ENCODE results near the gene PIBF1.

The PIBF1 gene

DNA sequence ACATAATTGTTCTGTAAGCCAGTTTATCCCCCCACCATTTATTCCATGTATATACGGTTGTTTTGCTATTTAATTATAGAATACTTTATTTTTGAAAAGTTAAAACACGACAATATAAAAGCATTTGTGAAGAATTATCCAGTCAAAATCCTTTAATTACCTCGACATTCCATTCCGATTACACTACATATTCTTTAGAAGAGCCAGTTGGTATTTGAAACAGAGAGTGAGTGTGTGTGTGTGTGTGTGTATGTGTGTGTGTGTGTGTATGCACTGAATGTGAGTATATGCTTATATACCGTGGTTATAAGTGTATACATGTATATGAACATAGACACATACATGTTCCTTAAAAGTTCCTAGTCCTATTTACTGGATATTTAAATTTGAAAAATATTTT lies 189.0 kb downstream of the PIBF1 start:
- no peak for DNase-seq (ENCODE audit: low read depth in 1 of 2, low spot score in 1 of 2)
- Histone ChIP-seq H3K27ac (replicated peaks) (no peak overlapping the region), H3K4me3 (replicated peaks; ENCODE audit: insufficient read depth, low read length) (no peak overlapping the region), H3K27me3 (ENCODE audit: insufficient read depth, poor library complexity, severe bottlenecking) (no peaks in the 10 kb centered on the region)
- TF ChIP-seq POLR2AphosphoS5 (IDR thresholded peaks at IDR 0.05; ENCODE audit: low read depth), result no peak
- TF ChIP-seq, protein P1, sequence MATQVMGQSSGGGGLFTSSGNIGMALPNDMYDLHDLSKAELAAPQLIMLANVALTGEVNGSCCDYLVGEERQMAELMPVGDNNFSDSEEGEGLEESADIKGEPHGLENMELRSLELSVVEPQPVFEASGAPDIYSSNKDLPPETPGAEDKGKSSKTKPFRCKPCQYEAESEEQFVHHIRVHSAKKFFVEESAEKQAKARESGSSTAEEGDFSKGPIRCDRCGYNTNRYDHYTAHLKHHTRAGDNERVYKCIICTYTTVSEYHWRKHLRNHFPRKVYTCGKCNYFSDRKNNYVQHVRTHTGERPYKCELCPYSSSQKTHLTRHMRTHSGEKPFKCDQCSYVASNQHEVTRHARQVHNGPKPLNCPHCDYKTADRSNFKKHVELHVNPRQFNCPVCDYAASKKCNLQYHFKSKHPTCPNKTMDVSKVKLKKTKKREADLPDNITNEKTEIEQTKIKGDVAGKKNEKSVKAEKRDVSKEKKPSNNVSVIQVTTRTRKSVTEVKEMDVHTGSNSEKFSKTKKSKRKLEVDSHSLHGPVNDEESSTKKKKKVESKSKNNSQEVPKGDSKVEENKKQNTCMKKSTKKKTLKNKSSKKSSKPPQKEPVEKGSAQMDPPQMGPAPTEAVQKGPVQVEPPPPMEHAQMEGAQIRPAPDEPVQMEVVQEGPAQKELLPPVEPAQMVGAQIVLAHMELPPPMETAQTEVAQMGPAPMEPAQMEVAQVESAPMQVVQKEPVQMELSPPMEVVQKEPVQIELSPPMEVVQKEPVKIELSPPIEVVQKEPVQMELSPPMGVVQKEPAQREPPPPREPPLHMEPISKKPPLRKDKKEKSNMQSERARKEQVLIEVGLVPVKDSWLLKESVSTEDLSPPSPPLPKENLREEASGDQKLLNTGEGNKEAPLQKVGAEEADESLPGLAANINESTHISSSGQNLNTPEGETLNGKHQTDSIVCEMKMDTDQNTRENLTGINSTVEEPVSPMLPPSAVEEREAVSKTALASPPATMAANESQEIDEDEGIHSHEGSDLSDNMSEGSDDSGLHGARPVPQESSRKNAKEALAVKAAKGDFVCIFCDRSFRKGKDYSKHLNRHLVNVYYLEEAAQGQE (IDR thresholded peaks at IDR 0.05; ENCODE audit: insufficient replicate concordance, low read depth), result no peak
- TF ChIP-seq, protein P2, sequence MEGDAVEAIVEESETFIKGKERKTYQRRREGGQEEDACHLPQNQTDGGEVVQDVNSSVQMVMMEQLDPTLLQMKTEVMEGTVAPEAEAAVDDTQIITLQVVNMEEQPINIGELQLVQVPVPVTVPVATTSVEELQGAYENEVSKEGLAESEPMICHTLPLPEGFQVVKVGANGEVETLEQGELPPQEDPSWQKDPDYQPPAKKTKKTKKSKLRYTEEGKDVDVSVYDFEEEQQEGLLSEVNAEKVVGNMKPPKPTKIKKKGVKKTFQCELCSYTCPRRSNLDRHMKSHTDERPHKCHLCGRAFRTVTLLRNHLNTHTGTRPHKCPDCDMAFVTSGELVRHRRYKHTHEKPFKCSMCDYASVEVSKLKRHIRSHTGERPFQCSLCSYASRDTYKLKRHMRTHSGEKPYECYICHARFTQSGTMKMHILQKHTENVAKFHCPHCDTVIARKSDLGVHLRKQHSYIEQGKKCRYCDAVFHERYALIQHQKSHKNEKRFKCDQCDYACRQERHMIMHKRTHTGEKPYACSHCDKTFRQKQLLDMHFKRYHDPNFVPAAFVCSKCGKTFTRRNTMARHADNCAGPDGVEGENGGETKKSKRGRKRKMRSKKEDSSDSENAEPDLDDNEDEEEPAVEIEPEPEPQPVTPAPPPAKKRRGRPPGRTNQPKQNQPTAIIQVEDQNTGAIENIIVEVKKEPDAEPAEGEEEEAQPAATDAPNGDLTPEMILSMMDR (IDR thresholded peaks at IDR 0.05; ENCODE audit: insufficient read depth, low read length), result no peak
- TF ChIP-seq GABPA (IDR thresholded peaks at IDR 0.05; ENCODE audit: low read depth), result no peak
- TF ChIP-seq SPI1 (IDR thresholded peaks at IDR 0.05; ENCODE audit: borderline replicate concordance, low read depth), result no peak

DNA sequence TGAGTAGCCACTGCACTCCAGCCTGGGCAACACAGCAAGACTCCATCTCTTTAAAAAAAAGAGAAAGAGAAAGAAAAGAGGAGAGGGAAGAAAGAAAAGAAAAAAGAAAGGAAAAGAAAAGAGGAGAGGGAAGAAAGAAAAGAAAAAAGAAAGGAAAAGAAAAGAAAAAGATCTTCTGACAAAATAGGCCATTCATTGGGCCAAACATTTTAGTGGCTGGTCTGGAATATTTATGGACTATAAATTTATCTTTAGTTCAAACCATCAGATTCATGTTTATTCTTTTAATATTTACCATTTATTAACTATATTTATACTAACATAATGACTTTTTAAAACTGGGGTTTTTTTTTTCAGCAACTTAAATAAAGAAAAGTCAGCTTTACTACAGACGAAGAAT lies 191.3 kb downstream of the PIBF1 start:
- no peak overlapping the region for H3K4me3 ChIP-seq (replicated peaks; ENCODE audit: insufficient read depth, low read length)
- TF ChIP-seq, protein P1 (IDR thresholded peaks at IDR 0.05; ENCODE audit: insufficient replicate concordance, low read depth), result no peak
- TF ChIP-seq, protein P2 (IDR thresholded peaks at IDR 0.05; ENCODE audit: insufficient read depth, low read length), result no peak
- TF ChIP-seq GABPA (IDR thresholded peaks at IDR 0.05; ENCODE audit: low read depth) (no peak), SPI1 (IDR thresholded peaks at IDR 0.05; ENCODE audit: borderline replicate concordance, low read depth) (no peak), POLR2AphosphoS5 (IDR thresholded peaks at IDR 0.05; ENCODE audit: low read depth) (no peak)

DNA sequence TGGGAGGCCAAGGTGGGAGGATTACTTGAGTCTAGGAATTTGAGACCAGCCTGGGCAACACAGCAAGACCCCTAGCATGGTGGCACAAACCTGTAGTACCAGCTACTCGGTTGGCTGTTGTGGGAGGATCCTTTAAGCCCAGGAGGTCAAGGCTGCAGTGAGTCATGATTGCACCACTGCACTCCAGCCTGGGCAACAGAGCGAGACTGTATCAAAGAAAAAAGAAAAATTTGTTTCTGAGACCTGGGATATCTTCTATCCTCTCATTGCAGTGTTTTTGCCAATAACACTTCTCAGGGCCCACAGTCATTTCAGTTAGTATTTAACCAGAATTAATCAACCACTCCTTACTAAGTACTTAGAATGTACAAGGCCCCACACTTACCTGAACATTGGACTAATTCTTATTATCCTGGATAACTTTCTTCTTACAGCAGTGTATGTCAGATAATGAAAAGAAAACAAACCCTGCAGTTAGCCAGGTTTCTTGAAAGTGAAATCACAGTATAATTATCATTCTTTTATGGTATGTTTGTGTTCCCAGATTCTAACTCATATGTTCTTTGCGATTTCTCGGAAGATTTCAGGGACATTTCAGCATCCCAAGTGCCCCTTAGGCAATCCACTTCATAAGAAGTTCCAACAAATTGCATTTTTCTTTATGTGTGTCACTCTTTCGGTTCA lies 201.3 kb downstream of the PIBF1 start:
- TF ChIP-seq, protein P1 (IDR thresholded peaks at IDR 0.05; ENCODE audit: insufficient replicate concordance, low read depth), result no peak
- TF ChIP-seq SPI1 (IDR thresholded peaks at IDR 0.05; ENCODE audit: borderline replicate concordance, low read depth), result no peak
- TF ChIP-seq, protein P2 (IDR thresholded peaks at IDR 0.05; ENCODE audit: insufficient read depth, low read length), result no peak
- TF ChIP-seq POLR2AphosphoS5 (IDR thresholded peaks at IDR 0.05; ENCODE audit: low read depth), result no peak
- TF ChIP-seq GABPA (IDR thresholded peaks at IDR 0.05; ENCODE audit: low read depth), result no peak
- no peak for DNase-seq (ENCODE audit: low read depth in 1 of 2, low spot score in 1 of 2)
- Histone ChIP-seq H3K27me3 (ENCODE audit: insufficient read depth, poor library complexity, severe bottlenecking) (no peaks in the 10 kb centered on the region), H3K4me3 (replicated peaks; ENCODE audit: insufficient read depth, low read length) (no peak overlapping the region), H3K27ac (replicated peaks) (no peak overlapping the region)

More for the DNA sequence above, 191.3 kb downstream of the PIBF1 start:
- DNase-seq (ENCODE audit: low read depth in 1 of 2, low spot score in 1 of 2), result no peak
- H3K27me3 ChIP-seq (ENCODE audit: insufficient read depth, poor library complexity, severe bottlenecking), result no peaks in the 10 kb centered on the region
- H3K27ac ChIP-seq (replicated peaks), result no peak overlapping the region

All from HL-60 (cell line).